Endothelial cell of umbilical vein (primary cell): ENCODE data around the gene NEBL.

Experiments used
- EZH2 ChIP-seq: IDR thresholded peaks from 2 replicates; pipeline ENCODE4 v1.6.1; 2012; ENCODE audit warnings: borderline replicate concordance, low read depth, mild to moderate bottlenecking, moderate library complexity, low read length, inconsistent platforms; ENCODE audit not compliant: severe bottlenecking
- FOS ChIP-seq: IDR thresholded peaks from 2 replicates; pipeline ENCODE4 v1.6.1; 2011; ENCODE audit warnings: mild to moderate bottlenecking, low read length, moderate library complexity, borderline replicate concordance; ENCODE audit not compliant: insufficient read depth
- GATA2 ChIP-seq: IDR thresholded peaks from 2 replicates; pipeline ENCODE4 v1.7.0; 2011; ENCODE audit warnings: low read depth, mild to moderate bottlenecking, moderate library complexity, mixed read lengths, low read length; ENCODE audit not compliant: insufficient read length, insufficient read depth
- JUN ChIP-seq: IDR thresholded peaks from 2 replicates; pipeline ENCODE4 v1.6.1; 2011; ENCODE audit warnings: borderline replicate concordance, low read depth; ENCODE audit not compliant: insufficient read length, insufficient read depth
- MAX ChIP-seq: IDR thresholded peaks from 2 replicates; pipeline ENCODE4 v1.6.1; 2011; ENCODE audit not compliant: insufficient read depth, insufficient read length
- MYC ChIP-seq: IDR thresholded peaks from one replicate; pipeline ENCODE4 v1.6.1; 2011; ENCODE audit warnings: mild to moderate bottlenecking, low read depth, low read length
- POLR2A ChIP-seq: IDR thresholded peaks from 2 replicates; pipeline ENCODE4 v1.6.1; 2012; ENCODE audit warnings: low read depth, mild to moderate bottlenecking, control low read depth, low read length
- POLR2AphosphoS5 ChIP-seq: IDR thresholded peaks from 2 replicates; pipeline ENCODE4 v1.6.1; 2012; ENCODE audit warnings: low read depth, mild to moderate bottlenecking, control low read depth, low read length, moderate library complexity; ENCODE audit not compliant: insufficient read depth
- TF ChIP-seq, protein P1 (sequence below), 2 donors: IDR thresholded peaks; 1 replicate in 1 of 2; 2 replicates in 1 of 2; pipeline ENCODE4 v1.5.1; 2011; ENCODE audit warnings: low read length in 2 of 2, mild to moderate bottlenecking in 2 of 2, moderate library complexity in 2 of 2, control low read depth in 1 of 2, inconsistent platforms in 1 of 2, low read depth in 1 of 2; ENCODE audit not compliant: insufficient read depth in 1 of 2; ENCODE audit errors: extremely low read depth in 1 of 2

GRCh38 chr10:20879136-20879535, 18.0 kb downstream of the NEBL start:
- TF ChIP-seq, protein P1, sequence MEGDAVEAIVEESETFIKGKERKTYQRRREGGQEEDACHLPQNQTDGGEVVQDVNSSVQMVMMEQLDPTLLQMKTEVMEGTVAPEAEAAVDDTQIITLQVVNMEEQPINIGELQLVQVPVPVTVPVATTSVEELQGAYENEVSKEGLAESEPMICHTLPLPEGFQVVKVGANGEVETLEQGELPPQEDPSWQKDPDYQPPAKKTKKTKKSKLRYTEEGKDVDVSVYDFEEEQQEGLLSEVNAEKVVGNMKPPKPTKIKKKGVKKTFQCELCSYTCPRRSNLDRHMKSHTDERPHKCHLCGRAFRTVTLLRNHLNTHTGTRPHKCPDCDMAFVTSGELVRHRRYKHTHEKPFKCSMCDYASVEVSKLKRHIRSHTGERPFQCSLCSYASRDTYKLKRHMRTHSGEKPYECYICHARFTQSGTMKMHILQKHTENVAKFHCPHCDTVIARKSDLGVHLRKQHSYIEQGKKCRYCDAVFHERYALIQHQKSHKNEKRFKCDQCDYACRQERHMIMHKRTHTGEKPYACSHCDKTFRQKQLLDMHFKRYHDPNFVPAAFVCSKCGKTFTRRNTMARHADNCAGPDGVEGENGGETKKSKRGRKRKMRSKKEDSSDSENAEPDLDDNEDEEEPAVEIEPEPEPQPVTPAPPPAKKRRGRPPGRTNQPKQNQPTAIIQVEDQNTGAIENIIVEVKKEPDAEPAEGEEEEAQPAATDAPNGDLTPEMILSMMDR (IDR thresholded peaks at IDR 0.05; ENCODE audit: extremely low read depth in 1 of 2, insufficient read depth in 1 of 2, low read depth in 1 of 2, low read length in 2 of 2) = no peak
- TF ChIP-seq EZH2 (no peak), JUN (no peak), FOS (no peak), POLR2AphosphoS5 (no peak), POLR2A (no peak), MAX (no peak), GATA2 (no peak), MYC (no peak)
